WERI-Rb-1 (cell line): Measurements from ENCODE around the gene ATP8A2.

Experiments
- DNase-seq: peaks from one replicate; pipeline ENCODE4 v3.0.0-alpha.2; 2020
- H3K27ac ChIP-seq: fragments of 250-450 bp; sonication (Bioruptor Pico); 2 replicates; pipeline ENCODE4 v1.5.1; 2020; ENCODE audit warnings: mild to moderate bottlenecking, moderate library complexity
- H3K27me3 ChIP-seq: fragments of 250-450 bp; sonication (Bioruptor Pico); 2 replicates; pipeline ENCODE4 v1.5.1; 2021; ENCODE audit warnings: mild to moderate bottlenecking, low read depth, moderate library complexity; ENCODE audit not compliant: insufficient read depth, severe bottlenecking
- H3K36me3 ChIP-seq: fragments of 250-450 bp; sonication (Bioruptor Pico); 2 replicates; pipeline ENCODE4 v1.5.1; 2020; ENCODE audit warnings: mild to moderate bottlenecking, moderate library complexity
- H3K4me3 ChIP-seq: 2 replicates; pipeline ENCODE4 v1.5.1; 2011; ENCODE audit warnings: low read depth, mild to moderate bottlenecking, control low read depth, low read length
- H3K9me3 ChIP-seq: fragments of 250-450 bp; sonication (Bioruptor Pico); 2 replicates; pipeline ENCODE4 v1.5.1; 2021; ENCODE audit warnings: mild to moderate bottlenecking, moderate library complexity; ENCODE audit not compliant: severe bottlenecking
- CTCF ChIP-seq: IDR thresholded peaks from 2 replicates; pipeline ENCODE4 v1.5.1; 2011; ENCODE audit warnings: low read depth, mild to moderate bottlenecking, control low read depth, inconsistent platforms, low read length

ATP8A2 gene

GRCh38 chr13:25988661-25989060 is 616.9 kb downstream of the ATP8A2 start:
- no peaks in the 10 kb centered on the region for H3K9me3 ChIP-seq
- no peak overlapping the region for H3K4me3 ChIP-seq
- H3K27ac ChIP-seq: no peak overlapping the region
- H3K27me3 ChIP-seq: no peaks in the 10 kb centered on the region
- no peak for DNase-seq
- TF ChIP-seq CTCF: no peak
- no peaks in the 10 kb centered on the region for H3K36me3 ChIP-seq

- DNase-seq: no peak
- Histone ChIP-seq H3K9me3 (no peaks in the 10 kb centered on the region), H3K4me3 (no peak overlapping the region), H3K36me3 (no peaks in the 10 kb centered on the region), H3K27me3 (no peaks in the 10 kb centered on the region), H3K27ac (no peak overlapping the region)
- no peak for TF ChIP-seq CTCF
Measured at GRCh38 chr13:25990801-25991200, 619.0 kb downstream of the ATP8A2 start.

GRCh38 chr13:25992076-25992475 is 620.3 kb downstream of the ATP8A2 start:
- Histone ChIP-seq H3K9me3 (no peaks in the 10 kb centered on the region), H3K27ac (no peak overlapping the region), H3K36me3 (no peaks in the 10 kb centered on the region), H3K27me3 (no peaks in the 10 kb centered on the region), H3K4me3 (no peak overlapping the region)
- no peak for DNase-seq
- TF ChIP-seq CTCF: no peak

- Histone ChIP-seq H3K27ac (no peak overlapping the region), H3K9me3 (peaks cover 3% of the 10 kb centered on the region), H3K4me3 (no peak overlapping the region), H3K27me3 (no peaks in the 10 kb centered on the region), H3K36me3 (no peaks in the 10 kb centered on the region)
- no peak for TF ChIP-seq CTCF
- no peak for DNase-seq
Measured at GRCh38 chr13:26007261-26008125, 635.7 kb downstream of the ATP8A2 start.

- H3K9me3 ChIP-seq: peaks cover 3% of the 10 kb centered on the region
- no peak overlapping the region for H3K4me3 ChIP-seq
- H3K27ac ChIP-seq: no peak overlapping the region
- no peak for DNase-seq
- no peaks in the 10 kb centered on the region for H3K27me3 ChIP-seq
- no peaks in the 10 kb centered on the region for H3K36me3 ChIP-seq
- no peak for TF ChIP-seq CTCF
Measured at GRCh38 chr13:26010487-26011207, 638.9 kb downstream of the ATP8A2 start.
